AG10803 (cell line): ENCODE data around the gene PI16.

ENCODE experiments used
- DNase-seq: peaks from one replicate; pipeline ENCODE4 v3.0.0; 2010; ENCODE audit warnings: low read depth
- H3K4me3 ChIP-seq: 2 replicates; pipeline ENCODE4 v1.5.1; 2011; ENCODE audit warnings: mild to moderate bottlenecking, low read length, control low read depth
- CTCF ChIP-seq: conservative IDR thresholded peaks from 2 replicates; pipeline ENCODE4 v1.5.1; 2011; ENCODE audit warnings: mild to moderate bottlenecking, low read length, control low read depth, inconsistent platforms

PI16 gene

GRCh38 chr6:36912586-36912985 is 42.0 kb upstream of the PI16 start:
- no peak overlapping the region for H3K4me3 ChIP-seq
- no peak for TF ChIP-seq CTCF
- DNase-seq: peak; percentile 90

- no peak for TF ChIP-seq CTCF
- DNase-seq: no peak
- no peak overlapping the region for H3K4me3 ChIP-seq
These were observed 41.5 kb upstream of the PI16 start for GRCh38 chr6:36913082-36913481.

- peak; percentile 49 for TF ChIP-seq CTCF
- H3K4me3 ChIP-seq: no peak overlapping the region
- DNase-seq: no peak
These were observed 40.2 kb upstream of the PI16 start for GRCh38 chr6:36914227-36914794.

GRCh38 chr6:36915599-36915998 is 38.9 kb upstream of the PI16 start:
- no peak for TF ChIP-seq CTCF
- DNase-seq: no peak
- no peak overlapping the region for H3K4me3 ChIP-seq

- DNase-seq: no peak
- no peak for TF ChIP-seq CTCF
These were observed 38.4 kb upstream of the PI16 start for GRCh38 chr6:36916126-36916525.

GRCh38 chr6:36917541-36918193 is 36.9 kb upstream of the PI16 start:
- H3K4me3 ChIP-seq: no peak overlapping the region
- peak; percentile 98 for DNase-seq
- TF ChIP-seq CTCF: no peak

More at GRCh38 chr6:36916126-36916525, 38.4 kb upstream of the PI16 start:
- no peak overlapping the region for H3K4me3 ChIP-seq

GRCh38 chr6:36920049-36920448 is 34.5 kb upstream of the PI16 start:
- H3K4me3 ChIP-seq: no peak overlapping the region
- TF ChIP-seq CTCF: no peak
- no peak for DNase-seq
